HUES6 (cell line): ENCODE measurements around the gene RANGAP1.

Source experiments
- H3K27ac ChIP-seq: 2 replicates; pipeline ENCODE4 v1.7.0; 2013; ENCODE audit warnings: low read depth, mild to moderate bottlenecking, low read length, inconsistent platforms
- H3K27me3 ChIP-seq: 2 replicates; pipeline ENCODE4 v1.6.1; 2013; ENCODE audit warnings: low read length; ENCODE audit not compliant: control insufficient read depth, insufficient read depth
- H3K36me3 ChIP-seq: 2 replicates; pipeline ENCODE4 v1.6.1; 2013; ENCODE audit warnings: low read length; ENCODE audit not compliant: control insufficient read depth, insufficient read depth
- H3K4me1 ChIP-seq: 2 replicates; pipeline ENCODE4 v1.6.1; 2013; ENCODE audit warnings: low read length; ENCODE audit not compliant: control insufficient read depth, insufficient read depth
- H3K4me3 ChIP-seq: 2 replicates; pipeline ENCODE4 v1.5.1; 2013; ENCODE audit warnings: low read depth, low read length
- H3K9ac ChIP-seq: one replicate; pipeline ENCODE4 v1.6.1; 2013; ENCODE audit warnings: mild to moderate bottlenecking, low read length
- H3K9me3 ChIP-seq: 2 replicates; pipeline ENCODE4 v1.6.1; 2013; ENCODE audit warnings: low read depth, low read length; ENCODE audit not compliant: control insufficient read depth, insufficient read depth

Gene RANGAP1

GRCh38 chr22:41215409-41215808 lies 70.6 kb downstream of the RANGAP1 start:
- no peaks in the 10 kb centered on the region for H3K9me3 ChIP-seq
- H3K27me3 ChIP-seq: no peaks in the 10 kb centered on the region
- peaks cover 60% of the 10 kb centered on the region for H3K36me3 ChIP-seq
- H3K9ac ChIP-seq: no peak overlapping the region
- 0 out of 2 replicates have a peak, but pooled peaks cover 5% of the 10 kb centered on the region for H3K4me1 ChIP-seq
- H3K27ac ChIP-seq: no peak overlapping the region
- H3K4me3 ChIP-seq: no peak overlapping the region

DNA sequence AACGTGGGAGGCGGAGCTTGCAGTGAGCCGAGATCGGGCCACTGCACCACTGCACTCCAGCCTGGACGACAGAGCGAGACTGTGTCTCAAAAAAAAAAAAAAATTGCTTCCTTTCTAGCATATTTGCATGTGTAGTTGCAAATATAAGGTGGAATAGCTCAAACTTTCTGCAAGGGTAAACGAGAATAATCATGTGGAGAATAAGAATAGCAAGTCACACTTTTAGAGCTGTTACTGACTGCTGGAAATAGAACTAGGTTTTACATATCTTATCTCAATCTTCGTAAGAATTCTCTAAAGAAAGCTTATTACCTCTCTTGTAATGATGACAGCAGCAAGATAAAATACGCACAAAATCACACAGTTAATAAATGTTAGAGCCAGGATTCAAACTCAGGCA lies 79.3 kb downstream of the RANGAP1 start:
- no peak overlapping the region for H3K27ac ChIP-seq
- H3K9ac ChIP-seq: no peak overlapping the region

GRCh38 chr22:41204992-41205900 lies 80.7 kb downstream of the RANGAP1 start, which contains the start of gene L3MBTL2:
TSS of gene L3MBTL2 (plus strand) at chr22:41205312. CDS start at chr22:41205363, 51 bp downstream.
- H3K27me3 ChIP-seq: peaks cover 10% of the 10 kb centered on the region; the same call in 1 of the 2 replicates
- H3K9ac ChIP-seq: peak within 1 kb of the TSS; percentile 95
- H3K27ac ChIP-seq: peak within 1 kb of the TSS; percentile 59
- H3K4me1 ChIP-seq: no peaks in the 10 kb centered on the region
- peaks cover 10% of the 10 kb centered on the region for H3K36me3 ChIP-seq
- H3K9me3 ChIP-seq: no peaks in the 10 kb centered on the region
- H3K4me3 ChIP-seq: peak within 1 kb of the TSS; percentile 87

More for the DNA sequence above, 79.3 kb downstream of the RANGAP1 start:
- Histone ChIP-seq H3K4me3 (no peak overlapping the region), H3K4me1 (no peaks in the 10 kb centered on the region), H3K9me3 (no peaks in the 10 kb centered on the region), H3K36me3 (peaks cover 17% of the 10 kb centered on the region), H3K27me3 (peaks cover 5% of the 10 kb centered on the region; the same call in 1 of the 2 replicates)

DNA sequence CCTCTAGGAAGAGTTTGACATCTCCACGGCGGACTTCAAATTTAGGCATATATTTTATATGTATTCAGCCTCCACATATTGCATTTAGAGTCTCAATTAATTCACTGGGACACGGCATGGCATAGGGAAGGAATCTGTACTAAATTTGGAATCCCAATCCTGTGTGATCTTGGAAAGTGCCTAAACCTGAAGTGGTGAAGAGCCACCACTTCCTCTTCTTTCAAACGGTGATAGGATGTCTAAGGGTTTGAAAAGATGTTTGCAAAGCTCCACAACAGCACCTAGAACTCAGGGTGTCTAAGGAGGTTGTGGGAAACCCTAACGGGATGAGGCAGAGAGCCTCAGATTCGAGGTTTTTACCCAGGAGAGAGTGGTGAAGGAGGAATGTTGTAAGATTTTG lies 81.9 kb downstream of the RANGAP1 start:
- no peak overlapping the region for H3K4me3 ChIP-seq
- no peak overlapping the region for H3K9ac ChIP-seq
- no peak overlapping the region for H3K27ac ChIP-seq
- peaks cover 2% of the 10 kb centered on the region; the same call in 1 of the 2 replicates for H3K36me3 ChIP-seq
- H3K9me3 ChIP-seq: no peaks in the 10 kb centered on the region
- no peaks in the 10 kb centered on the region for H3K4me1 ChIP-seq
- H3K27me3 ChIP-seq: peaks cover 22% of the 10 kb centered on the region

DNA sequence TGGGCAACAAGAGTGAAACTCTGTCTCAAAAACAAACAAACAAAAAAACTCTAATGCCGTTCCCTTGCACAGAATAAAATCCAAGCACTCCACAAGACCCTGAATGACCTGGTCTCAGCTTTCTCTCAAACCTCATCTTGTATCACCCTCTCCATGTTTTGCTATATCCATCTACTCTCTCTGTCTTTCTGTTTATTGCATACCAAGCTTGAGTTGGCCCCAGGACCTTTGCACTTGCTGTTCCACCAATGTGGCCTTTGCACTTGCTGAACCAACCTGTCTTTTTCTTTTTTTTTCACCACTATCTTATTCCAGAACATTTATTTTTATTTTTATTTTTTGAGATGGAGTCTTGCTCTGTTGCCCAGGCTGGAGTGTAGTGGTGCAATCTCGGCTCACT lies 82.9 kb downstream of the RANGAP1 start:
- H3K4me1 ChIP-seq: no peaks in the 10 kb centered on the region
- no peak overlapping the region for H3K4me3 ChIP-seq
- no peak overlapping the region for H3K9ac ChIP-seq
- peaks cover 32% of the 10 kb centered on the region for H3K27me3 ChIP-seq
- H3K9me3 ChIP-seq: no peaks in the 10 kb centered on the region
- H3K36me3 ChIP-seq: no peaks in the 10 kb centered on the region
- H3K27ac ChIP-seq: no peak overlapping the region

- Histone ChIP-seq H3K9ac (no peak overlapping the region), H3K4me1 (peaks cover 6% of the 10 kb centered on the region; the same call in 1 of the 2 replicates), H3K9me3 (no peaks in the 10 kb centered on the region), H3K27ac (no peak overlapping the region), H3K4me3 (no peak overlapping the region), H3K27me3 (peaks cover 48% of the 10 kb centered on the region), H3K36me3 (no peaks in the 10 kb centered on the region)
Measured at GRCh38 chr22:41201141-41201540, 84.8 kb downstream of the RANGAP1 start.

DNA sequence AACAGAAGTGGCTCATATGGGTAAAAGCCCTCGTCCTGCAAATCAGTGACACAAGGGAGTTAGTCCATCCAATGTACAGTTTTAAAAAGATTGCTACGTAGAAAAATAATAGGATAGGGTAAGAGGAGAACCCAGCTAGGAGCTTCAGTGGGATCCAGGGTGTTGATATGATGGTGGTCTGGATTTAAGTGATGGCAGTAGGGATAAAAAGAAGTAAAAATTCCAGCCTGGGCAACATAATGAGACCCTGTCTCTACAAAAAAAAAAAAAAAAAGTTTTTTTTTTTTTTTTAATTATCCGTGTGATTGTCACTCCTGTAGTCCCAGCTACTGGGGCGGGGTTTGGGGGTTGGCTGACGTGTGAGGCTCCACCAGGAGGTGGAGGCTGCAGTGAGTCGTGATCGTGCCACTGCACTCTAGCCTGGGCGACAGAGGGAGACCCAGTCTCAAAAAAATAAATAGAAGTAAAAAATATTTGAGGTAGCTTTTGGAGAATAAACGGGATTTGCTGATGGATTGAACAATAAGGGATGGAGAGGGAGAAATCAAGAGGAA lies 87.9 kb downstream of the RANGAP1 start:
- H3K9me3 ChIP-seq: no peaks in the 10 kb centered on the region
- H3K27me3 ChIP-seq: peaks cover 46% of the 10 kb centered on the region
- H3K4me3 ChIP-seq: peak overlapping the region; percentile 94
- no peaks in the 10 kb centered on the region for H3K36me3 ChIP-seq
- no peak overlapping the region for H3K9ac ChIP-seq
- H3K27ac ChIP-seq: no peak overlapping the region
- peaks cover 6% of the 10 kb centered on the region; the same call in 1 of the 2 replicates for H3K4me1 ChIP-seq

- no peak overlapping the region for H3K27ac ChIP-seq
- H3K36me3 ChIP-seq: no peaks in the 10 kb centered on the region
- H3K9me3 ChIP-seq: no peaks in the 10 kb centered on the region
- H3K27me3 ChIP-seq: peaks cover 46% of the 10 kb centered on the region
- H3K9ac ChIP-seq: peak overlapping the region; percentile 17
- H3K4me3 ChIP-seq: peak overlapping the region; percentile 94
- peaks cover 6% of the 10 kb centered on the region; the same call in 1 of the 2 replicates for H3K4me1 ChIP-seq
Measured at GRCh38 chr22:41197038-41197972, 88.7 kb downstream of the RANGAP1 start.
